Measurements from ENCODE around the gene FAM89B. TPM values are rescaled to one million over a fixed set of nuclear protein-coding genes. Genes with fewer than 3 reads are reported as not detected.
A peak's percentile ranks its signal among the peaks of the same experiment; 100 is the strongest.

FAM89B gene
- polyA plus RNA-seq, 1 donor from 2014 or later = 75.1 TPM

- H3K27me3 ChIP-seq (ENCODE audit: insufficient read depth, low read depth, low read length) = no peaks in the 10 kb centered on the region
- H3K27ac ChIP-seq (ENCODE audit: low read length) = no peak overlapping the region
- no peak overlapping the region for H2AFZ ChIP-seq (ENCODE audit: low read depth, low read length)
- no peaks in the 10 kb centered on the region for H4K20me1 ChIP-seq (ENCODE audit: insufficient read depth)
- no peaks in the 10 kb centered on the region for H3K9me2 ChIP-seq (ENCODE audit: insufficient read depth, low read length)
- H3K4me2 ChIP-seq (ENCODE audit: low read length) = no peak overlapping the region
- TF ChIP-seq SMC3 (conservative IDR thresholded peaks at IDR 0.05; ENCODE audit: poor library complexity) (no peak), EZH2 (IDR thresholded peaks at IDR 0.05; ENCODE audit: borderline replicate concordance, insufficient read depth, low read length, poor library complexity, severe bottlenecking) (no peak), CTCF (IDR thresholded peaks at IDR 0.05; ENCODE audit: poor library complexity, severe bottlenecking) (no peak), TAF1 (IDR thresholded peaks at IDR 0.05; ENCODE audit: low read depth) (no peak), MXI1 (conservative IDR thresholded peaks at IDR 0.05; ENCODE audit: poor library complexity, severe bottlenecking) (no peak), EP300 (conservative IDR thresholded peaks at IDR 0.05; ENCODE audit: poor library complexity, severe bottlenecking) (no peak), RAD21 (conservative IDR thresholded peaks at IDR 0.05) (no peak), REST (IDR thresholded peaks at IDR 0.05; ENCODE audit: borderline replicate concordance) (no peak), POLR2AphosphoS5 (IDR thresholded peaks at IDR 0.05) (no peak)
- H3K9ac ChIP-seq (ENCODE audit: low read length) = peak overlapping the region; percentile 23
- H3K79me2 ChIP-seq (replicated peaks; ENCODE audit: insufficient read depth, low read length) = no peaks in the 10 kb centered on the region
- peak overlapping the region; percentile 71 for H3K4me3 ChIP-seq (ENCODE audit: low read length)
- no peaks in the 10 kb centered on the region for H3K9me3 ChIP-seq (ENCODE audit: low read length)
- H3K36me3 ChIP-seq (ENCODE audit: insufficient read depth, low read length) = no peaks in the 10 kb centered on the region
- H3F3A ChIP-seq (ENCODE audit: insufficient read depth, low read length, poor library complexity, severe bottlenecking) = no peaks in the 10 kb centered on the region
These were observed 35.5 kb downstream of the FAM89B start for GRCh38 chr11:65607614-65608426.

GRCh38 chr11:65609229-65609628, 36.9 kb downstream of the FAM89B start:
- Histone ChIP-seq H3F3A (ENCODE audit: insufficient read depth, low read length, poor library complexity, severe bottlenecking) (no peaks in the 10 kb centered on the region), H3K4me2 (ENCODE audit: low read length) (no peak overlapping the region), H3K27ac (ENCODE audit: low read length) (no peak overlapping the region), H3K79me2 (replicated peaks; ENCODE audit: insufficient read depth, low read length) (peaks cover 2% of the 10 kb centered on the region), H3K9ac (ENCODE audit: low read length) (no peak overlapping the region), H3K9me3 (ENCODE audit: low read length) (no peaks in the 10 kb centered on the region), H3K36me3 (ENCODE audit: insufficient read depth, low read length) (no peaks in the 10 kb centered on the region), H4K20me1 (ENCODE audit: insufficient read depth) (no peaks in the 10 kb centered on the region), H3K27me3 (ENCODE audit: insufficient read depth, low read depth, low read length) (no peaks in the 10 kb centered on the region), H3K9me2 (ENCODE audit: insufficient read depth, low read length) (no peaks in the 10 kb centered on the region), H3K4me3 (ENCODE audit: low read length) (no peak overlapping the region), H2AFZ (ENCODE audit: low read depth, low read length) (no peak overlapping the region)
- TF ChIP-seq REST (IDR thresholded peaks at IDR 0.05; ENCODE audit: borderline replicate concordance) (no peak), SMC3 (conservative IDR thresholded peaks at IDR 0.05; ENCODE audit: poor library complexity) (no peak), EP300 (conservative IDR thresholded peaks at IDR 0.05; ENCODE audit: poor library complexity, severe bottlenecking) (no peak), MXI1 (conservative IDR thresholded peaks at IDR 0.05; ENCODE audit: poor library complexity, severe bottlenecking) (no peak), POLR2AphosphoS5 (IDR thresholded peaks at IDR 0.05) (no peak), TAF1 (IDR thresholded peaks at IDR 0.05; ENCODE audit: low read depth) (no peak), CTCF (IDR thresholded peaks at IDR 0.05; ENCODE audit: poor library complexity, severe bottlenecking) (no peak), EZH2 (IDR thresholded peaks at IDR 0.05; ENCODE audit: borderline replicate concordance, insufficient read depth, low read length, poor library complexity, severe bottlenecking) (no peak), RAD21 (conservative IDR thresholded peaks at IDR 0.05) (no peak)

Measured in neural cell (in vitro differentiated cells).